NCI-H2196 (cell line): ENCODE measurements around the gene CD3E.

Experiments used
- DNase-seq: peaks from one replicate; lab custom pipeline; 2025; ENCODE audit not compliant: unreplicated experiment; lab: John Stamatoyannopoulos, UW

The CD3E gene

DNA sequence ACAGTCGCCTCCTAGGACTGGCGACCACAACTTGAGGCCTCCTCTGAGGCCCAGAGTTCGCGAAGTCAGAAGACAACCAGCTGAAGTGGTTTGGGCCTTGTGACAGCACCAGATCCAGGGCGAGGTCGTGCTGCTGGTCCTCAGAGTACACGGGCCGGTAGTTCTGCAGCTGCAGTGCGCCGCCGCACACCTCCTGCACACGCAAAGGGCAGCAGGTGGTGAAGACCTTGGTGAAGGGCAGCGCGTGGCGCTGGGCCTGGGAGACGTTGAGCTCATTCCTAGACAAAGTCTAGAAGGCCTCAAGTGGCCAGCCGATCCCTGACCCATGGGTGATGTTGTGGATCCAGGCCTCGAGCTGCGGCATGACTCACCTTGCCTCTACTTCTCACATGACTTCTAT is 18.2 kb downstream of the CD3E start:
- no peak for DNase-seq

DNA sequence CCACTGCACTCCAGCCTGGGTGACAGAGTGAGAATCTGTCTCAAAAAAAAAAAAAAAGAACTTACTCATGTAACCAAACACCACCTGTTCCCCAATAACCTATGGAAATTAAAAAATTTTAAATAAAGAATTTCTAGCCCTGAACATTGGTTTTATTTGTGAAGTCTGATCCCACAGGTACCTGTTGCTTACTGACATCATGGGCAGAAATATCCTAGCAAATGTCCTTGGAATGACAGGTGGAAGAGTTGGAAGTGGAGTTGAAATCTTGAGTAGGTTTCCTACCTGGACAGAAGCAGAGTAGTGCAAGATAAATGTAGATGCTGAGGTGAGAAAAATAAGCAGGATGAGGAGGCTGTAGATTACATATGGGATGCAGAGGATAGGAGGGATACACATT is 20.8 kb downstream of the CD3E start:
- DNase-seq: no peak

DNA sequence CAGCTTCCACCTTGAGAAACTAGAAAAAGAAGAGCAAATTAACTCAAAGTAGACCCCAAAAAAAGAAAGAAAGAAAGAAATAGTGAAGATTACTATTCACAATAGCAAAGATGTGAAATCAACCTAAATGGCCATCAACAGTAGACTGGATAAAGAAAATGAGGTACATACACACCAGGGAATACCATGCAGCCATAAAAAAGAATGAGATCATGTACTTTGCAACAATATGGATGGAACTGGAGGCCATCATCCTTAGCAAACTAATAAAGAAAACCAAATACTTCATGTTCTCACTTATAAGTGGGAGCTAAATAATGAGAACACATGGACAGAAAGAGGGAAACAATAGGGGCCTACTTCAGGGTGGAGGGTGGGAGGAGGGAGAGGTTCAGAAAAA is 24.2 kb downstream of the CD3E start:
- no peak for DNase-seq

DNA sequence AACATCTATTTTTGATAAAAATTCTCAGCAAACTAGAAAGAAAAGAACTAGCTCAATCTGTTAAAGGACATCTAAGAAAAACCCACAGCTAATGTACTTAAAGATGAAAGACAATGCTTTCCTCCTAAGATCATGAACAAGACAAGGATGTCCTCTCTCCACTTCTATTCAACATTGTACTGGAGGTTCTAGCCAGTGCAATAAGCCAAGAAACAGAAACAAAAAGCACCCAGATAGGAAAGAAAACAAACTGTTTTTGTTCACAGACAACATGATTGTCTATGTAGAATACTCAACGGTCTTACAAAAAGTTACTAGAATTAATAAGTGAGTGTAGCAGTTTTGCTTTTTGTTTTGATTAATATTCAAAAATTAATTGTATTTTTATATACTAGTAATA is 30.2 kb downstream of the CD3E start:
- no peak for DNase-seq

GRCh38 chr11:118338637-118339061 is 34.1 kb downstream of the CD3E start:
- DNase-seq: no peak

DNA sequence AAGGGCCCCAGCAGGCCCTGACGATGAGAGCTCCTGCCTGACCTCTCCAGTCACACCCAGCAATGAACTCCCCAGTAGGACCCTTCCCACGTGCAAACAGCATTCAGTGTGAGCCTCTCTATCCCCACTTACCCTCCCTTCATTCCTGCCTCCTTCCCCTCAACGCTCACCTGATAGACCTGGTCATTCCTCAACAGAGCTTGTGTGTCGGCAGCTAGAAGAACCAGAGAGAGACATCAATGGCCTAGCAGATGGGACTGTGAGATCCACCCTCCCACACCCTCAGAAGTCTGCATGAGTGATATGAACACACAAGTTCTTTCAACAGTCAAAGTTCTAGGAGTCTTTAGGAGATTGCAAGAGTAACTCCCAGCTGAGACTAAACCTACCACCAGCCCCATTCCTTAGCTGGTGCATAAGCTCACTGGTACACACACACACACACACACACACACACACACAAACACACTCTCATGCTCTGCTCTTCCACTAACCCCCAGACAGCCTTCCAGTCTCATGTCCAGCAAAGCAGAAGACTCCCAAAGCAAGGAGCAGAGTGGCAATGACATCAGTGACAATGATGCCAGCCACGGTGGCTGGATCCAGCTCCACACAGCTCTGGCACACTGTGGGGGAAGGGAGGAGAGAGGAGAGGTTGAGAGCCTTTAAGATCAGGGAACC is 34.9 kb downstream of the CD3E start:
- no peak for DNase-seq

- no peak for DNase-seq
Measured at GRCh38 chr11:118340449-118340848, 35.9 kb downstream of the CD3E start.

DNA sequence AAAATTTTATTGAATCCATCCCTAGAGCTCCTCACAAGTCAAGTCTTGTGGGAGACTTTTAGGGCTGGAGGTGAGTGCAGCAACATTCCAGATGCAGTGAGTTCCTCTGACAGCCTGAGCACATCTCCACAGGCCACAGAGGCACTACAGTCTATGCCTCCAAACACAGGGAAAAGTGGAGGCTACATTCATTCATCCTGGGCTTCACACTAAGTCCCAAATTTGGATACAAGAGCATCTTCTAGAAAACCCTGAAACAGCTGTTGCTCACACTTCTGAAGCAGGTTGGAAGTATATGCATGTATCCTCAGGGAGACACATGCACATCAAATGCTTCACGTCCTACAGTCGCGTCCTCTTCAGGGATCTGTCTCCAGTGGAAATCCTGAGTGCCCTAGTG is 36.7 kb downstream of the CD3E start:
- no peak for DNase-seq

GRCh38 chr11:118341815-118342489 is 37.4 kb downstream of the CD3E start:
- no peak for DNase-seq

DNA sequence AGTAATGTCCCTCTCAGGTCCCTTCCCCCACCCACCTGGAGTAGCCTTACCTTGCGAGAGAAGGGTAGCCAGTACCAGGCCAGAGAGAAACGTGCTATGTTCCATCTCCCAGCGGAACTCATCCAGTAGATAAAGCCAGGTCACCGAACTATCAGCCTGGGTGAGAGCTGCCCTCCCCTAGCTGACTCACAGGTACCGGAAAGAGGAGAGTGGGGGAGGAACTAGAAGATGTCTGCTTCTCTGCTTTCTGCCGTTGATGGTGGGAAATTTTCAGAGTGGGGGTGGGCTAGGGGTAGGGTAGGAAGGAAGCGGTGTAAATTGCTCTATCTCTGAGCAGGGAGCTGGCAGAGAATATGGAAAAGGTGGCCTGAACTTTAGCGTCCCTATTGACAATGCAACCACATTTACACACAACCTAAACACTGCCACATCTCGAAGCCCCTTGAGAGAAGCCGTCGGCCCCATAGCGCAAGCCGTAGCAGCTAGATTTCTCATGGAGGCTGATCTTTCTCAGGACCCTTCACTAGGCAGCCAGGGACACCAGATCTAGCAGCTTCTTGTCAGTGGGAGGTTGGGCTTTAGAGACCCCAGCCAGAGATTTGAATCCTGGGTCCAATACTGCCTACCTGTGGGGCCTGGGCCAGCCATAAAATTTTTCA is 38.1 kb downstream of the CD3E start, which contains the start of gene CD3D:
Gene CD3D (minus strand): TSS at position 203 of the 659 bp plus-strand sequence. CDS start 98 bp downstream, at position 105.
- no peak for DNase-seq

DNA sequence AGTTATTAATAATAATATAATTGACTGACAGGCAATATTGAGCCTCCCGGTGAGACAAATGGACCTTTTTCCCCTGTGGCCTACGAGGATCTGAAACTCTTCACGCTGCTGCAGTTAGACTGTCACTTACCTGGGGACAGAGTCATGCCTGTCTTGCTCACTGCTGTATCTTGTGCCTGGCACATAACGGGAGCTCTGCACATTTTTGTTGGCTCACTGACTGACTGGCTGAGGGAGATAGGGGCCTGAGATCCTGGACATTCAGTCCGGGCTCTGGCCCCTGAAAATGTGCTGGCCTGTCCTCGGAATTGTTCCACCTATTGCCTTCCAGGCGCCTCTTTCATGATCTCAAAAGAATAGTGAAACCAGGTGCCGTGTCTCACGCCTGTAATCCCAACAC is 38.7 kb downstream of the CD3E start:
- no peak for DNase-seq

DNA sequence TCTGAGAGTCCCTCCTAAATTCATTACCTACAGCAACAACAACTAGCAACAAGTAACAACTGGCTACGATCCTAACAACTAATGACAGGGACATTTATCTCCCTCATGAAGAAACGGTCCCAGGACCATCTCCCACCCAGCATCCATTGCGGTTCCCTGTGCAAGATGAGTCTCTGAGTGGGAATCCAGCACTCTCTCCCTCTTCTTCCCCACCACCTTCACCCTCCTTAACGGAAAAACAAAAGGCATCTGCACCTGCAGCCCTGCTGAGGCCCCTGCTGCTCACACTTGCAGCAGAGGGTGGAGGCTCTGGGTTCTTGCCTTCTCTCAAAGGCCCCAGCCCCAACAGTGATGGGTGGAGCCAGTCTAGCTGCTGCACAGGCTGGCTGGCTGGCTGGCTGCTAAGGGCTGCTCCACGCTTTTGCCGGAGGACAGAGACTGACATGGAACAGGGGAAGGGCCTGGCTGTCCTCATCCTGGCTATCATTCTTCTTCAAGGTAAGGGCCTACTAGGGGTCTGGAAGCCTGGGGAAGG is 39.5 kb downstream of the CD3E start, which contains the start of gene CD3G:
Gene CD3G (plus strand): TSS at position 364 of the 535 bp plus-strand sequence. CDS start 80 bp downstream, at position 444.
- DNase-seq: no peak

DNA sequence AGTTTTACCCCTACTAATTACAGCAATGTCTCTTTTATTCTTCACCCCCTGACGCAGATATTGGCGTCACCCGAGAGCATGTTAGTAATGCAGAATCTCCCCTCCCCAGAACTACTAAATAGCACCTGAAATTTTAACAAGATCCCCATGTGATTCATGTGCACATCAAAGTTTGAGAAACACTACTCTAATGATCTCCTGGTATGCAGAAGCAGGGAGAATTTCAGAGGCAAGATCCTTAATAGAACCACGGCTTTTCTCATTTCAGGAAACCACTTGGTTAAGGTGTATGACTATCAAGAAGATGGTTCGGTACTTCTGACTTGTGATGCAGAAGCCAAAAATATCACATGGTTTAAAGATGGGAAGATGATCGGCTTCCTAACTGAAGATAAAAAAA is 44.9 kb downstream of the CD3E start:
- DNase-seq: no peak

GRCh38 chr11:118353084-118353710 is 48.7 kb downstream of the CD3E start:
- DNase-seq: peak; percentile 27

DNA sequence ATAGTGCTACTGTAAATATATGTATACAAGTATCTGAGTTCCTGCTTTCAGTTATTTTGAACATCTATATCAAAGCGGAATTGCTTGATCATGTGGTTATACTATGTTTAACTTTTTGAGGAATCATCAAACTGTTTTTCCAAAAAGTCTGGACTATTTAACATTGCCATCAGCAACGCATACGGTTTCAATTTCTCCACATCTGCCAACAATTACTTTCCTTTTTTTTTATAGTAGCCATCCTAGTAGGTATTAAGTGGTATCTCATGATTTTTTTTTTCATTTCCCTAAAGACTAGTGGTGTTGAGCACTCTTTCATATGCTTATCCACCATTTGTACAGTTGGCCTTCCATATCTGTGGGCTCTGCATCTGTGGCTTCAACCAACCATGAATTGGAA is 53.5 kb downstream of the CD3E start:
- DNase-seq: peak; percentile 6

GRCh38 chr11:118359295-118359958 is 54.9 kb downstream of the CD3E start, which contains the start of gene UBE4A:
TSS of gene UBE4A (plus strand) at chr11:118359600. CDS start at chr11:118365081, 5,481 bp downstream.
- peak; percentile 95 for DNase-seq

DNA sequence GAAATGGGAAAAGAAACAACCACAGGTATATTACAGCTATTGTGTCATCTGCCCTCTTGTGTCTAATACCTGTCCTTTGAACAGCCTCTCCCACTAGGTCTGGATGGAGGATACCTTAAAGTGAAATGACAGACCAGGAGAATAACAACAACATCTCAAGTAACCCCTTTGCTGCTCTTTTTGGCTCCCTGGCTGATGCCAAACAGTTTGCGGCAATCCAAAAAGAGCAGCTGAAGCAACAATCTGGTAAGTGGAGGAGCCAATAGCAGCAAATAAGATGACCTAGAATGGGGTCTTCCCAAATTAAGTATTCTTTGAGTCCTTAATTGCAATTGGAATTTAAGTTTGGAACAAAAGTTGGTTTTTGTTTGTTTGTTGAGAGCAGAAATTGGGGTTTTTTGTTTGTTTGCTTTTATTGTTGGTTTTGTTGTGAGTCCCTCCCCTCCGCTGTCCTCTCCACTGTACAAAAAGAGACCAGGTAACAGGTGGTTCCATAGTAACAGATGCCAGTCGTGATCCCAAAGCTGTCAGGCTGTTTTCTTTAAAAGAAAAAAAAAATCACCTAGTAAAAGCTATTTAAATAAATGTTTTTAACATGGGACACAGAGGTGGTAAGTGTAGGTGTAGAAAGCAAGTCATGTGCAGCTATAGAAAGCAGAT is 60.6 kb downstream of the CD3E start:
- no peak for DNase-seq
